Stomach (tissue), 9 donors: Measurements from ENCODE around the gene RPTOR. TPM values are rescaled to one million over a fixed set of nuclear protein-coding genes. Genes with fewer than 3 reads are reported as not detected.

Experiments used
- DNase-seq, 2 donors: peaks; one replicate each; pipeline versions ENCODE4 v3.0.0 to v3.0.0-alpha.2; 2013 to 2019
- H3K27ac ChIP-seq, 5 donors: fragments of 200-600 bp in 4 of 5; sonication (generic) in 4 of 5; one replicate each; pipeline ENCODE4 v1.5.1; 2013 to 2019; ENCODE audit warnings: mild to moderate bottlenecking in 1 of 5, moderate library complexity in 1 of 5
- H3K27me3 ChIP-seq, 3 donors: fragments of 200-600 bp; sonication (generic); one replicate each; pipeline ENCODE4 v1.5.1; 2017 to 2019; ENCODE audit warnings: mixed run types in 1 of 3
- H3K36me3 ChIP-seq, 4 donors: fragments of 200-600 bp; sonication (generic); 1 replicate in 3 of 4; 2 replicates in 1 of 4; pipeline ENCODE4 v1.5.1; 2016 to 2019
- H3K4me1 ChIP-seq, 4 donors: fragments of 200-600 bp; sonication (generic); one replicate each; pipeline ENCODE4 v1.5.1; 2016 to 2019
- H3K4me3 ChIP-seq, 4 donors: fragments of 200-600 bp; sonication (generic) in 3 of 4; one replicate each; pipeline ENCODE4 v1.5.1; 2016 to 2019; ENCODE audit warnings: mild to moderate bottlenecking in 1 of 4
- H3K9me3 ChIP-seq, 4 donors: fragments of 200-600 bp; sonication (generic); one replicate each; pipeline ENCODE4 v1.5.1; 2016 to 2019
- CTCF ChIP-seq, 7 experiments: fragments of 450-650 bp in 4 of 7; fragments of 200-600 bp in 3 of 7; sonication (generic) in 3 of 7; IDR thresholded peaks; one replicate each; pipeline ENCODE4 v1.5.1; 2016 to 2019; ENCODE audit warnings: antibody characterized with exemption in 7 of 7, control low read depth in 2 of 7, mild to moderate bottlenecking in 1 of 7
- EP300 ChIP-seq: sonication (generic); formaldehyde crosslinking; IDR thresholded peaks from one replicate; pipeline ENCODE4 v1.6.1; 2017; ENCODE audit warnings: antibody characterized with exemption
- POLR2A ChIP-seq, 4 donors: fragments of 450-650 bp; IDR thresholded peaks; one replicate each; pipeline ENCODE4 v1.6.1; 2016; ENCODE audit warnings: antibody characterized with exemption in 4 of 4, control low read depth in 2 of 4, mild to moderate bottlenecking in 1 of 4, moderate library complexity in 1 of 4
- POLR2AphosphoS5 ChIP-seq, 3 donors: sonication (generic); formaldehyde crosslinking; IDR thresholded peaks; one replicate each; pipeline ENCODE4 v1.6.1; 2016; ENCODE audit warnings: antibody characterized with exemption in 3 of 3
- WGBS, 5 donors: extraction: QIAGEN DNeasy Blood & Tissue Kit in 3 of 5; methylation state at CpG; one replicate each; pipeline versions ENCODE4 v1.1.5 to v1.1.7; 2013 to 2018; 5-methylcytosine and 5-hydroxymethylcytosine counted together
- intact Hi-C: fragments of 100-400 bp; cut with DNase I; formaldehyde crosslinking; loops from one replicate; pipeline ENCODE4 v1.15.1; 2023; ENCODE audit warnings: low total_unique reads
- polyA plus RNA-seq, 3 donors: library from polyadenylated mRNA; stranded (reverse); fragments of 200-250 nt; gene quantifications; one replicate each; pipeline ENCODE4 v1.2.3, GENCODE V29; 2013
- total RNA-seq, 5 donors: library from RNA; depleted of rRNA; stranded (reverse); fragments of >200 nt; gene quantifications; one replicate each; pipeline versions ENCODE4 v1.1.0 to v1.2.3, GENCODE V29; 2014 to 2016
- donor health status: healthy with polysubstance abuse.
- donor health status: Bipolar disorder and iron deficiency.
- donor health status: healthy.

RPTOR gene
- total and polyA plus RNA-seq, 8 donors: 3.8 to 103 (median 19.3) TPM

GRCh38 chr17:80555266-80555665, 10.6 kb downstream of the RPTOR start:
- Histone ChIP-seq H3K27me3 (no peaks in the 10 kb centered on the region), H3K4me3 (no peak overlapping the region), H3K36me3 (peaks cover 0 to 13% (median 10%) of the 10 kb centered on the region in 4 donors), H3K9me3 (no peaks in the 10 kb centered on the region), H3K4me1 (peaks cover 0 to under 1% (median 0%) of the 10 kb centered on the region in 4 donors), H3K27ac (no peak overlapping the region)
- WGBS, 5 donors: 95 to 99% (median 98%) methylated on average over 7 of the region's 7 CpGs
- intact Hi-C loops: no loop called here
- no peak for TF ChIP-seq POLR2AphosphoS5 (IDR thresholded peaks at IDR 0.05)
- DNase-seq: no peak

GRCh38 chr17:80558046-80558445, 13.4 kb downstream of the RPTOR start:
- intact Hi-C loops: no loop called here

GRCh38 chr17:80559825-80560251, 15.2 kb downstream of the RPTOR start:
- no peak overlapping the region for H3K27ac ChIP-seq
- peaks cover 0 to 13% (median 10%) of the 10 kb centered on the region in 4 donors for H3K36me3 ChIP-seq
- peaks cover 0 to 3% (median 0%) of the 10 kb centered on the region in 4 donors for H3K4me1 ChIP-seq
- intact Hi-C loops: no loop called here
- 78 to 86% (median 84%) methylated on average over 5 to 6 of the region's 6 CpGs for whole genome bisulfite sequencing, 5 donors
- H3K9me3 ChIP-seq: no peaks in the 10 kb centered on the region
- DNase-seq: no peak
- no peak for TF ChIP-seq POLR2AphosphoS5 (IDR thresholded peaks at IDR 0.05)
- no peak for TF ChIP-seq POLR2A (IDR thresholded peaks at IDR 0.05)
- no peak for TF ChIP-seq EP300
- no peak for TF ChIP-seq CTCF (IDR thresholded peaks at IDR 0.05)
- H3K27me3 ChIP-seq: no peaks in the 10 kb centered on the region
- H3K4me3 ChIP-seq: no peak overlapping the region

More at GRCh38 chr17:80558046-80558445, 13.4 kb downstream of the RPTOR start:
- 80 to 90% (median 86%) methylated on average over 6 of the region's 6 CpGs for WGBS, 5 donors
- Histone ChIP-seq H3K27ac (no peak overlapping the region), H3K4me1 (no peaks in the 10 kb centered on the region), H3K36me3 (peaks cover 0 to 13% (median 10%) of the 10 kb centered on the region in 4 donors), H3K9me3 (no peaks in the 10 kb centered on the region), H3K4me3 (no peak overlapping the region), H3K27me3 (no peaks in the 10 kb centered on the region)
- no peak for DNase-seq
- TF ChIP-seq EP300: no peak
- TF ChIP-seq POLR2A (IDR thresholded peaks at IDR 0.05): no peak

GRCh38 chr17:80561541-80562114, 17.0 kb downstream of the RPTOR start:
- no peaks in the 10 kb centered on the region for H3K9me3 ChIP-seq
- intact Hi-C loops: no loop called here
- TF ChIP-seq EP300 (no peak), POLR2A (IDR thresholded peaks at IDR 0.05) (no peak), CTCF (IDR thresholded peaks at IDR 0.05) (no peak), POLR2AphosphoS5 (IDR thresholded peaks at IDR 0.05) (no peak)
- no peak for DNase-seq
- peaks cover 0 to 12% (median 5%) of the 10 kb centered on the region in 4 donors for H3K4me1 ChIP-seq
- H3K4me3 ChIP-seq: no peak overlapping the region
- H3K36me3 ChIP-seq: peaks cover 0 to 10% (median 8%) of the 10 kb centered on the region in 4 donors
- 94 to 98% (median 95%) methylated on average over 4 of the region's 4 CpGs for WGBS, 5 donors
- H3K27ac ChIP-seq: no peak overlapping the region
- no peaks in the 10 kb centered on the region for H3K27me3 ChIP-seq

- H3K4me1 ChIP-seq: peaks cover 0 to 12% (median 5%) of the 10 kb centered on the region in 4 donors
- 68 to 83% (median 73%) methylated on average over 5 of the region's 5 CpGs for WGBS, 5 donors
- peaks cover 0 to 2% (median 0%) of the 10 kb centered on the region in 4 donors for H3K36me3 ChIP-seq
- no peak overlapping the region for H3K4me3 ChIP-seq
- no peak overlapping the region for H3K27ac ChIP-seq
- DNase-seq: no peak
- intact Hi-C loops: no loop called here
- H3K9me3 ChIP-seq: no peaks in the 10 kb centered on the region
- no peaks in the 10 kb centered on the region for H3K27me3 ChIP-seq
- TF ChIP-seq EP300 (no peak), POLR2AphosphoS5 (IDR thresholded peaks at IDR 0.05) (no peak), POLR2A (IDR thresholded peaks at IDR 0.05) (no peak), CTCF (IDR thresholded peaks at IDR 0.05) (no peak)
Observed at GRCh38 chr17:80564545-80564944, 19.9 kb downstream of the RPTOR start.
